ENCODE results near the gene FBLN5. TPM values are rescaled to one million over a fixed set of nuclear protein-coding genes. Genes with fewer than 3 reads are reported as not detected.

Gene FBLN5
- total RNA-seq, 1 experiment from 2014 or later = 0.23 TPM

DNA sequence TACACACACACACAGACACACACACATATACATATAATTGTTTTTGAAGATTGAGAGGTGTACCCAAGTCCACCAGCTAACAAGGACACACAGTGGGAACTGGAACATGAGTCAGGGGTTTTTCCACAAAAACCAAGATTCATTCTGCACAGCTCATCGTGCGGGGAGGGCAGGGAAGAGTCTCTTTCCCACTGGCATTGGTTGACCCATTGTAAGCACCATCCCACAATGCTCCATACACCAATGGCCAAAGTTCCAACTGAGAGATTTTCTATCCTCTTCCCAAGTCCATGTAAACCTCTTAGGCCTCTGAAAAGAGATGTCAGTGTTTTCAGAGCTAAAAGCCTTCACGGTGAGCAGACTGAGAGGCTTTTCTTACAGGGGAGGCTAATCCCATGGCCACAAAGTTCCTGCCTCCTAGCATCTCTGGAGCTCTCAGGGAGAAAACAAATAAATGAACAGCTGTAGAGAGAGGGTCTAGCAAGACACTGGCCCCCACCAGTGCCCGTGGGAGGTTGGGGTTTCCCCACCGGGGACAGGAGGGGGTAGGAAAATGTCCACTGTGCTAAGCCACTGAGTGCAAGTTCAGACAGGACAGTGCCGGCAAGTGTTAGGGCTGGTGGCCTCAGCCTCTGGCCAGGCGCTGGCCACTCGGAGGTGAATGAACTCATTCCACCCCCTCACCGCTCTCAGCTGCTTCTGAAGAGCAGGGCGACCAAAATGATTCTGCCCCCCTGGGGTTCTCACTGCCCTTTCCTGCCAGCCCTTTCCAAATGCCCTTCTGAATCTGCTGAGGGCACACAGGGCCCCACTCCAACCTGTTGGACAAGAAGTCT is 58.6 kb downstream of the FBLN5 start:
- BruUV-seq (replicated peaks) = no TSS peak
- no peak for DNase-seq (ENCODE audit: low read depth, low spot score)
- Histone ChIP-seq H3K9me3 (ENCODE audit: control insufficient read depth, insufficient read depth, low read depth, low read length) (no peaks in the 10 kb centered on the region), H3K4me1 (ENCODE audit: control insufficient read depth, insufficient read depth, low read length) (no peaks in the 10 kb centered on the region), H3K36me3 (ENCODE audit: control insufficient read depth, insufficient read depth, low read length) (no peaks in the 10 kb centered on the region), H3K27me3 (ENCODE audit: control insufficient read depth, insufficient read depth, low read length) (no peaks in the 10 kb centered on the region), H3K27ac (ENCODE audit: low read length) (no peak overlapping the region), H3K4me3 (ENCODE audit: low read depth in 2 of 2, low read length in 2 of 2) (no peak overlapping the region)
- intact Hi-C loops (cut with micrococcal nuclease; ENCODE audit: unreplicated experiment) (no loop called here), in situ Hi-C loops (cut with HindIII; ENCODE audit: low pct_unique_long_range_greater_than_20kb, low sequenced_read_pairs) (no loop called here)
- POLR2A ChIA-PET = no interaction called here
- CTCF ChIA-PET = no interaction called here
- no peak for TF ChIP-seq SIN3A (IDR thresholded peaks at IDR 0.05; ENCODE audit: borderline replicate concordance, insufficient read depth, low read depth, low read length)
- TF ChIP-seq REST (IDR thresholded peaks at IDR 0.05; ENCODE audit: insufficient read depth in 1 of 2, low read depth in 2 of 2, low read length in 1 of 2) = no peak
- TF ChIP-seq TCF7L2 (IDR thresholded peaks at IDR 0.05; ENCODE audit: low read depth, low read length) = no peak
- TF ChIP-seq, protein P1, sequence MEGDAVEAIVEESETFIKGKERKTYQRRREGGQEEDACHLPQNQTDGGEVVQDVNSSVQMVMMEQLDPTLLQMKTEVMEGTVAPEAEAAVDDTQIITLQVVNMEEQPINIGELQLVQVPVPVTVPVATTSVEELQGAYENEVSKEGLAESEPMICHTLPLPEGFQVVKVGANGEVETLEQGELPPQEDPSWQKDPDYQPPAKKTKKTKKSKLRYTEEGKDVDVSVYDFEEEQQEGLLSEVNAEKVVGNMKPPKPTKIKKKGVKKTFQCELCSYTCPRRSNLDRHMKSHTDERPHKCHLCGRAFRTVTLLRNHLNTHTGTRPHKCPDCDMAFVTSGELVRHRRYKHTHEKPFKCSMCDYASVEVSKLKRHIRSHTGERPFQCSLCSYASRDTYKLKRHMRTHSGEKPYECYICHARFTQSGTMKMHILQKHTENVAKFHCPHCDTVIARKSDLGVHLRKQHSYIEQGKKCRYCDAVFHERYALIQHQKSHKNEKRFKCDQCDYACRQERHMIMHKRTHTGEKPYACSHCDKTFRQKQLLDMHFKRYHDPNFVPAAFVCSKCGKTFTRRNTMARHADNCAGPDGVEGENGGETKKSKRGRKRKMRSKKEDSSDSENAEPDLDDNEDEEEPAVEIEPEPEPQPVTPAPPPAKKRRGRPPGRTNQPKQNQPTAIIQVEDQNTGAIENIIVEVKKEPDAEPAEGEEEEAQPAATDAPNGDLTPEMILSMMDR (IDR thresholded peaks at IDR 0.05) = no peak
- ATAC-seq = no peak

- Histone ChIP-seq H3K27me3 (ENCODE audit: control insufficient read depth, insufficient read depth, low read length) (no peaks in the 10 kb centered on the region), H3K36me3 (ENCODE audit: control insufficient read depth, insufficient read depth, low read length) (no peaks in the 10 kb centered on the region), H3K4me3 (ENCODE audit: low read depth in 2 of 2, low read length in 2 of 2) (no peak overlapping the region), H3K9me3 (ENCODE audit: control insufficient read depth, insufficient read depth, low read depth, low read length) (no peaks in the 10 kb centered on the region), H3K4me1 (ENCODE audit: control insufficient read depth, insufficient read depth, low read length) (no peaks in the 10 kb centered on the region), H3K27ac (ENCODE audit: low read length) (no peak overlapping the region)
- DNase-seq (ENCODE audit: low read depth, low spot score) = no peak
- ChIA-PET POLR2A (no interaction called here), CTCF (no interaction called here)
- TF ChIP-seq TCF7L2 (IDR thresholded peaks at IDR 0.05; ENCODE audit: low read depth, low read length) (no peak), POLR2AphosphoS5 (IDR thresholded peaks at IDR 0.05; ENCODE audit: low read depth, low read length) (no peak)
- no TSS peak for BruUV-seq (replicated peaks)
- in situ Hi-C loops (cut with HindIII; ENCODE audit: low pct_unique_long_range_greater_than_20kb, low sequenced_read_pairs) = no loop called here
- no peak for ATAC-seq
- intact Hi-C loops (cut with micrococcal nuclease; ENCODE audit: unreplicated experiment) = no loop called here
Observed at GRCh38 chr14:91886961-91887360, 60.5 kb downstream of the FBLN5 start.

DNA sequence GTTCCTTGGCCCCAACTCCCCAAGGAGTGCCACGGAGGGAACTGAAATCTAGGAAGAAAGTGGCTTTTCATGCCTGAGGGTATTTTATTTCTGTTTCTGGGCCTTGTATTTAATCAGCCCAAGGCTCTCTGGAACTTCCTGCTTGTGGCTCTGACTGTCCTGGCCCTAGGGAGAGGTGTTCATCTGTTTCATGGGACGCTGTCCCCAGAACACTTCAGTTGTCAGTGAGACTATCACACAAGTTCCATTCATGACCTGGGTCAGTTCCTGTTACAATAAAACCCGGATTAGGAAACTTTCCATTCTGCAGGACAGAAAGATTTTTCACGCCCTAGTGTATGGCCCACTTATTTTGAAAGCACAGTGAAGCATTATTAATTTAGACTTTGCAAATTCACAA is 61.7 kb downstream of the FBLN5 start:
- Histone ChIP-seq H3K27me3 (ENCODE audit: control insufficient read depth, insufficient read depth, low read length) (no peaks in the 10 kb centered on the region), H3K4me1 (ENCODE audit: control insufficient read depth, insufficient read depth, low read length) (no peaks in the 10 kb centered on the region), H3K9me3 (ENCODE audit: control insufficient read depth, insufficient read depth, low read depth, low read length) (no peaks in the 10 kb centered on the region), H3K36me3 (ENCODE audit: control insufficient read depth, insufficient read depth, low read length) (no peaks in the 10 kb centered on the region), H3K27ac (ENCODE audit: low read length) (no peak overlapping the region), H3K4me3 (ENCODE audit: low read depth in 2 of 2, low read length in 2 of 2) (no peak overlapping the region)
- in situ Hi-C loops (cut with HindIII; ENCODE audit: low pct_unique_long_range_greater_than_20kb, low sequenced_read_pairs) (no loop called here), intact Hi-C loops (cut with micrococcal nuclease; ENCODE audit: unreplicated experiment) (no loop called here)
- no TSS peak for BruUV-seq (replicated peaks)
- TF ChIP-seq SIN3A (IDR thresholded peaks at IDR 0.05; ENCODE audit: borderline replicate concordance, insufficient read depth, low read depth, low read length) (no peak), TCF7L2 (IDR thresholded peaks at IDR 0.05; ENCODE audit: low read depth, low read length) (no peak), REST (IDR thresholded peaks at IDR 0.05; ENCODE audit: insufficient read depth in 1 of 2, low read depth in 2 of 2, low read length in 1 of 2) (no peak), POLR2AphosphoS5 (IDR thresholded peaks at IDR 0.05; ENCODE audit: low read depth, low read length) (no peak)
- TF ChIP-seq, protein P1 (IDR thresholded peaks at IDR 0.05) = no peak
- ChIA-PET POLR2A (no interaction called here), CTCF (no interaction called here)
- ATAC-seq = no peak
- no peak for DNase-seq (ENCODE audit: low read depth, low spot score)

Data from Panc1 (cell line).